ENCODE data around the gene IFNG.

The IFNG gene

DNA sequence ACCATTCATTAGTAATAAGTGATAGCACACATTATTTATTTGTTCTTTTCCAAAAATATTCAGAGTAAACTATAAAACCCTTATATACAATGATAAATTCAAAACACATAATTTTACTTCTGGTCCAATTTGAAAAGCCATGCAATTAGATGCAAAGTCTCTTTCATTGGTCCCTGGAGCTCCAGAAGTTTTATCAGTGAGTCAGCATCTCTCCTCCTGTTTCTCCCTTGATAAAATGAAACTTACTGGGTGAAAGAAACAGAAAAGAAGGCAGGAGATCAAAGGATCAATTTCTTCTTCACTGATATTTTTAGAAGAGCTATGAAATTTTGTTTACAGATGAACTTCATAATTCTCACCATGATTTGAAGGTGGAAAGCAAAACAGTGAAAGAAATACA lies 47.5 kb downstream of the IFNG start:
- H3K36me3 Mint-ChIP-seq (ENCODE audit: low read depth) = no peaks in the 10 kb centered on the region
- no peaks in the 10 kb centered on the region for H3K9me3 Mint-ChIP-seq
- H3K27ac Mint-ChIP-seq = no peak overlapping the region
- H3K27me3 Mint-ChIP-seq (ENCODE audit: low read depth) = no peaks in the 10 kb centered on the region
- H3K4me1 Mint-ChIP-seq = no peaks in the 10 kb centered on the region
- TF ChIP-seq CTCF (IDR thresholded peaks at IDR 0.05; ENCODE audit: unreplicated experiment in 3 of 3) = no peak
- no peak overlapping the region for H3K4me3 Mint-ChIP-seq

- no peak overlapping the region for H3K27ac Mint-ChIP-seq
- H3K27me3 Mint-ChIP-seq (ENCODE audit: low read depth) = no peaks in the 10 kb centered on the region
- H3K4me1 Mint-ChIP-seq = no peaks in the 10 kb centered on the region
- TF ChIP-seq CTCF (IDR thresholded peaks at IDR 0.05; ENCODE audit: unreplicated experiment in 3 of 3) = no peak
- H3K9me3 Mint-ChIP-seq = no peaks in the 10 kb centered on the region
- H3K36me3 Mint-ChIP-seq (ENCODE audit: low read depth) = no peaks in the 10 kb centered on the region
- no peak overlapping the region for H3K4me3 Mint-ChIP-seq
Measured at GRCh38 chr12:68109444-68110217, 49.9 kb downstream of the IFNG start.

GRCh38 chr12:68109001-68109400 lies 50.5 kb downstream of the IFNG start:
- Mint-ChIP-seq H3K27me3 (ENCODE audit: low read depth) (no peaks in the 10 kb centered on the region), H3K27ac (no peak overlapping the region), H3K4me3 (no peak overlapping the region), H3K36me3 (ENCODE audit: low read depth) (no peaks in the 10 kb centered on the region), H3K4me1 (no peaks in the 10 kb centered on the region), H3K9me3 (no peaks in the 10 kb centered on the region)
- no peak for TF ChIP-seq CTCF (IDR thresholded peaks at IDR 0.05; ENCODE audit: unreplicated experiment in 3 of 3)

DNA sequence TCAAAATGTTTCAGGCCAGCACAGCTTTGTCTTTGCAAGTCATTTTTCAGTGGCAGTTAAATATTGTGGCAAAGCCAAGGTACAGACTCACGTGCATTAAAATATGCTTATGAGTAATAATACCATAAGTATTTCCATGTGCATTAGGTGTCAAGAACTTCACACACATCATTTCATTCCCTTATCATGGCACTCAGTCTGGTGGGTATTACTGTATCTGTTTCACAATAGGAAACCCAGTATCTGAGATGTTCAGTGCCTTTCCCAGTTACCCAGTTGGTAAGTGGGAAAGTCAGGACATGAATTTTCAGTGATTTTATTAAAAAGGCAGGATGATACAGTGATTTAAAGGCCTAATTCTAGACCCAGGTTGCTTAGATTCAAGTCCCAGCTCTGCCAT lies 52.9 kb downstream of the IFNG start:
- Mint-ChIP-seq H3K27ac (no peak overlapping the region), H3K9me3 (no peaks in the 10 kb centered on the region), H3K27me3 (ENCODE audit: low read depth) (no peaks in the 10 kb centered on the region)

DNA sequence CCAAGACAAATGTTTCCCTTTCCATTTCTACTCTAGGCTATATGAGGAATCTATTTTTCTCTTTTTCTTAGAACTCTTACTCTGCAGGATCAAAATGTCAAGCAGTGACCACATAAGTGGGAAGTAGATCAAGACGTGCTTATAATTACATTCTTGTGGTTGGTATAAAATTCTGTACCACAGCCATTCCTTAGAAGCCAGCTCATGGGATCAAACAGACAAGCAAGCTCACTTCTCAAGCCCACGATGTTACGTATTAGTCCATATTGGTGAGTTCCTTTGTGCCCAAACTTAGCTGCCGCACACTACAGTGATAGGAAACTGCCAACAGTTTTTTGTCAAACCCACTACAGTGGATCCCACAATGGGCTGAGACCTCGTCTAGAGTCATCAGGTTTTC lies 53.4 kb downstream of the IFNG start:
- Mint-ChIP-seq H3K27me3 (ENCODE audit: low read depth) (no peaks in the 10 kb centered on the region), H3K27ac (no peak overlapping the region), H3K4me3 (no peak overlapping the region), H3K9me3 (no peaks in the 10 kb centered on the region), H3K36me3 (ENCODE audit: low read depth) (no peaks in the 10 kb centered on the region), H3K4me1 (peaks cover 9% of the 10 kb centered on the region)
- no peak for TF ChIP-seq CTCF (IDR thresholded peaks at IDR 0.05; ENCODE audit: unreplicated experiment in 3 of 3)

More for the DNA sequence above, 52.9 kb downstream of the IFNG start:
- no peaks in the 10 kb centered on the region for H3K36me3 Mint-ChIP-seq (ENCODE audit: low read depth)
- no peak overlapping the region for H3K4me3 Mint-ChIP-seq
- no peak for TF ChIP-seq CTCF (IDR thresholded peaks at IDR 0.05; ENCODE audit: unreplicated experiment in 3 of 3)
- H3K4me1 Mint-ChIP-seq = peaks cover 4% of the 10 kb centered on the region
